Measurements from ENCODE around the gene ZDHHC14. TPM values are rescaled to one million over a fixed set of nuclear protein-coding genes. Genes with fewer than 3 reads are reported as not detected.
A peak's percentile ranks its signal among the peaks of the same experiment; 100 is the strongest.

The ZDHHC14 gene
- total and polyA plus RNA-seq, 2 experiments from 2014 or later: 7.5 to 10.1 TPM

DNA sequence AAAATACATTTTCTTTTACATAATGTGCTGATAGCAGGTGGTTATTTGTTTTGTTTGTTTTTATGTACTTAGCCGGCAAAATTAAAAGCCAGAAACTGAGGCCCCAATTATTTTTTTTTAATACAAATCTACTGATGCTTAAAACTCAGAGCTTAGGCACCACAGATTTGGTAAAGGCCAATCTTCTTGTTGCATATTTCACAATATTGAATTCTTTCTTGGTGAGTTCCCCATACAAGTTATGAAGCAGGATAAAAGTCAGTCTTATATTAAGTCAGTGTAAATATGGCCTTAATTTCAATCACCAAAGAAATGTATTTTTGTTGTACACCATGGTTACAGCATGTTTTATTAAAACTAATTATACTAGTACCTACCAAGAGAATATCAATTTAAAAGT, 16.3 kb upstream of the ZDHHC14 start:
- no peaks in the 10 kb centered on the region for H3K27me3 ChIP-seq
- no peaks in the 10 kb centered on the region for H3K36me3 ChIP-seq
- H3K9me3 ChIP-seq (ENCODE audit: low read depth): no peaks in the 10 kb centered on the region
- no peak overlapping the region for H3K4me3 ChIP-seq
- no peaks in the 10 kb centered on the region for H3K4me1 ChIP-seq (ENCODE audit: low read depth)
- H3K27ac ChIP-seq: no peak overlapping the region
- DNase-seq (ENCODE audit: low read depth in 1 of 2, low spot score in 1 of 2): peak in 1 of 2 donors; percentile 13
- TF ChIP-seq, protein P1, sequence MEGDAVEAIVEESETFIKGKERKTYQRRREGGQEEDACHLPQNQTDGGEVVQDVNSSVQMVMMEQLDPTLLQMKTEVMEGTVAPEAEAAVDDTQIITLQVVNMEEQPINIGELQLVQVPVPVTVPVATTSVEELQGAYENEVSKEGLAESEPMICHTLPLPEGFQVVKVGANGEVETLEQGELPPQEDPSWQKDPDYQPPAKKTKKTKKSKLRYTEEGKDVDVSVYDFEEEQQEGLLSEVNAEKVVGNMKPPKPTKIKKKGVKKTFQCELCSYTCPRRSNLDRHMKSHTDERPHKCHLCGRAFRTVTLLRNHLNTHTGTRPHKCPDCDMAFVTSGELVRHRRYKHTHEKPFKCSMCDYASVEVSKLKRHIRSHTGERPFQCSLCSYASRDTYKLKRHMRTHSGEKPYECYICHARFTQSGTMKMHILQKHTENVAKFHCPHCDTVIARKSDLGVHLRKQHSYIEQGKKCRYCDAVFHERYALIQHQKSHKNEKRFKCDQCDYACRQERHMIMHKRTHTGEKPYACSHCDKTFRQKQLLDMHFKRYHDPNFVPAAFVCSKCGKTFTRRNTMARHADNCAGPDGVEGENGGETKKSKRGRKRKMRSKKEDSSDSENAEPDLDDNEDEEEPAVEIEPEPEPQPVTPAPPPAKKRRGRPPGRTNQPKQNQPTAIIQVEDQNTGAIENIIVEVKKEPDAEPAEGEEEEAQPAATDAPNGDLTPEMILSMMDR (IDR thresholded peaks at IDR 0.05; ENCODE audit: low read depth, low read length): no peak

DNA sequence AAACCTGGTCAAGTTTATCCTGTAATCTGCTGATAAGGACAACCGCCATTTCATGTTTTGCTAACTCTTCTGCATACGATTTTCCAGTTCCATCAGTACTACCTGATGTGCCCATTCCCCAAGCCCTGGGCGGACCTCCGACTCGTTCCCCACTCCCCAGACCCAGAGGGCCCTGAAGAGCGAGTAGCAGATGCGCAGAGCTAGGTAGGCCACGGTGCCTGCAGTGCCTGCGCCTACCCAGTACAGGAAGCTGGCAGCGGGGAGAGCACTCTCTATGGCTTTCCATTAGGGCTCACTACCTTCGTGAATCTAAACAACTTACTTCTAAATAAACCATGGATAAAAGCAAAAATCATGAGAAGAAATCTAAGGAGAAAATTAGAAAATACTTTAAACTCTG, 14.3 kb upstream of the ZDHHC14 start:
- Histone ChIP-seq H3K4me1 (ENCODE audit: low read depth) (no peaks in the 10 kb centered on the region), H3K27ac (no peak overlapping the region), H3K9me3 (ENCODE audit: low read depth) (no peaks in the 10 kb centered on the region), H3K27me3 (no peaks in the 10 kb centered on the region), H3K4me3 (no peak overlapping the region), H3K36me3 (no peaks in the 10 kb centered on the region)
- no peak for DNase-seq (ENCODE audit: low read depth in 1 of 2, low spot score in 1 of 2)
- TF ChIP-seq, protein P1 (IDR thresholded peaks at IDR 0.05; ENCODE audit: low read depth, low read length): no peak

DNA sequence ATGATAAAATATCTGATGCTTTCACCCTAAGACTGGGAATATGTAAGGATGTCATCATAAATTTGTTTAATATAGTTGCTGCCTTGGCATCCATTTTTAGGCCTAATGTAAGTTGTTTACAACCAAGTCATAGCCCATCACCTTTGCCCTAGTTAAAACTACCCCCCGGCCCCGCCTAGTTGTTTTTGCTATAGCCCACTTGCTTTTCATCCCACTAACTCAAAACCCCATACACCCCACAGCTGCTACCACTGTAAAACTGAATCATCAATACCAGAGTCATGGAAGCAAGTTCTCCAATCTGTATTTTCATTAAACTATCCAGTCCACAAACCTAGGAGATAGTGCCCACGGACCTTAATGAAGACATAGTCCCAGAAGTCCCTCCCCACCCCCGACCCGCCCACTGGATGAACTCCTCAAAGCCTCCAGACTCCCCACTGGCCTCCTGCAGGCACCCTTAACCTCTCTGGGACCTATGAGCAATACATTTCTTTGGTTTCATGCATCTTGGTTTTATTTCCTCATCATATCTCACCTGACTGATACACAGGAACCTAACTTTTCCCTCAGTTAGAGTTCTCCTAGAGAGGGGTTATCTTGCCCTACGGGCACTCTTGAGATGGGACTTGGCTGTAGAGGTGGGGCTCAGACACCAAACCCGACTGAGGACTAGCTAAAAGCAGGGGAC, 12.5 kb upstream of the ZDHHC14 start:
- Histone ChIP-seq H3K4me1 (ENCODE audit: low read depth) (no peaks in the 10 kb centered on the region), H3K36me3 (no peaks in the 10 kb centered on the region), H3K27me3 (no peaks in the 10 kb centered on the region), H3K9me3 (ENCODE audit: low read depth) (no peaks in the 10 kb centered on the region), H3K4me3 (no peak overlapping the region), H3K27ac (no peak overlapping the region)
- TF ChIP-seq, protein P1 (IDR thresholded peaks at IDR 0.05; ENCODE audit: low read depth, low read length): no peak
- DNase-seq (ENCODE audit: low read depth in 1 of 2, low spot score in 1 of 2): no peak

DNA sequence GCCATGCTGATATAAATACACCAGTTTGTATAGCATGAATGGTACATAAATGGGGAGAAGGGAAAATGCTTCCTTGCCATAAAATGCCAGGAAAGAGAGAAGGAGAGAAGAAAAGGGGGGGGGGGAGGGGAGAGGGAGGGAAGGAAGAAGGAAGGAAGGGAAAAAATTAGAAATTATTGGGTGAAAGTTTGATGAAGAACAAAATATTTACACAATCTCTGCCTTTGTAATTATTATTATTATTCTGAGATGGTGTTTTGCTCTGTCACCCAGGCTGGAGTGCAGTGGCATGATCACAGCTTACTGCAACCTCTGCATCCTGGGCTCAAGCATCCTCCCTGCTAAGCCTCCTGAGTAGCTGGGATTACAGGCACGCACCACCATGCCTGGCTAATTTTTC, 10.2 kb upstream of the ZDHHC14 start:
- no peaks in the 10 kb centered on the region for H3K9me3 ChIP-seq (ENCODE audit: low read depth)
- H3K4me3 ChIP-seq: no peak overlapping the region
- no peak overlapping the region for H3K27ac ChIP-seq
- no peaks in the 10 kb centered on the region for H3K36me3 ChIP-seq
- DNase-seq (ENCODE audit: low read depth in 1 of 2, low spot score in 1 of 2): no peak
- H3K4me1 ChIP-seq (ENCODE audit: low read depth): no peaks in the 10 kb centered on the region
- TF ChIP-seq, protein P1 (IDR thresholded peaks at IDR 0.05; ENCODE audit: low read depth, low read length): no peak
- H3K27me3 ChIP-seq: no peaks in the 10 kb centered on the region

DNA sequence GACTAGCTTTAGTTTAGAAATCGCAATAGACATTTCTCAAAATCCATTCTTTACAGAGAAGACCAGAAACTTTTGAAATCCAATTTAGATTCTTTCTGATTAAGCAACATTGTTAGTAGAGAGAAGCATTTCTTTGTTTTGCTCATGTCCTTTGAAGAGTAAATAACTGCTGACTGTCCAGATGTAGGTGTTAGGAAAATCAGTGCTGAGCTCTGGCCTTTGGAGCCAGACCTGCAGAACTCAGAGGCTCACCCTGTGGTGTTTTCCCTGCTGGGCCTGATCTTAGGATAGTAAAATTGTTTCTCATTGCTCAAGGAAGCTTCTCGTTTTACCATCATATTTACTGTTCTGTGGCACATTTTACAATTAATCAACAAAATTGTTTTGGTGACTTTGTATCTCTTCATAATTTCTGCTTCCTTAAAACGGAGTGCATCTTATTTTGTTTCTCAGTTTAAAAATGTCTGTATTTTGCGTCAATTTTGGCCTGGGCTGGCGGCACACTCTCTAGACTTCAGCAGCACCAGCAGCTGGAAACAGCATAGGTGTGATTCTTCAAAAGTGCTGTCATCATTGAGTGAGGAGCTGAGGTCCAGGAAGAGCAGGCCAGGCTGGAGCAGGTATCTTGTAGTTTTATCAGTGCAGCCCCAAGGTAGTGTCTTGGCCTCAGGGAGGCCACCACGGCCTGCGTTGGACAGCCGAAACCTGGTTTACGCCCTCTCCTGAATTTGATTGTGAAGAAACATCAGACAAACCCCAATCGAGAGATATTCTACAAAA, 8.3 kb upstream of the ZDHHC14 start:
- Histone ChIP-seq H3K27me3 (no peaks in the 10 kb centered on the region), H3K36me3 (no peaks in the 10 kb centered on the region), H3K9me3 (ENCODE audit: low read depth) (no peaks in the 10 kb centered on the region), H3K27ac (no peak overlapping the region), H3K4me1 (ENCODE audit: low read depth) (no peaks in the 10 kb centered on the region), H3K4me3 (no peak overlapping the region)
- TF ChIP-seq, protein P1 (IDR thresholded peaks at IDR 0.05; ENCODE audit: low read depth, low read length): no peak
- DNase-seq (ENCODE audit: low read depth in 1 of 2, low spot score in 1 of 2): no peak
